ENCODE data around the gene ZNF592. TPM values are rescaled to one million over a fixed set of nuclear protein-coding genes. Genes with fewer than 3 reads are reported as not detected.
"Not testable (repeated sequence)": the region's sequence is repeated elsewhere in the genome, so short reads cannot be mapped to it uniquely, and the experiment has no call there.

The ZNF592 gene
- total and polyA plus RNA-seq, 2 donors: 5.9 to 9.7 TPM

DNA sequence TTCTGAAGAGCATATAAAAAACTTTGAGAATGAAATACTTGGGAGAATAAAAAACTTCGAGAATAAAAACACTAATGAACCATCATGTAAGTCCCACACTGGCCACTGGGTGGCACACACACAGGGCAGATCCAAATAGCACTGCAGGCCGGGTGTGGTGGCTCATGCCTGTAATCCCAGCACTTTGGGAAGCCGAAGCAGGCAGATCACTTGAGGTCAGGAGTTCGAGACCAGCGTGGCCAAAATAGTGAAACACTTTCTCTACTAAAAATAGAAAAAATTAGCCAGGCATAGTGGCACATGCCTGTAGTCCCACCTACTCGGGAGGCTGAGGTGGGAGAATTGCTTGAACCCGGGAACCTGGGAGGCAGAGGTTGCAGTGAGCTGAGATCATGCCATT is 97.2 kb downstream of the ZNF592 start:
- not testable (repeated sequence) for H3K4me3 ChIP-seq (ENCODE audit: low read length in 2 of 2); H3K9me3 ChIP-seq (ENCODE audit: control insufficient read depth in 2 of 2, insufficient read depth in 1 of 2, low read length in 1 of 2); H3K27ac ChIP-seq (ENCODE audit: low read depth in 1 of 2, low read length in 1 of 2); H3K27me3 ChIP-seq (ENCODE audit: control insufficient read depth in 2 of 2, insufficient read depth in 1 of 2, low read length in 1 of 2); H3K36me3 ChIP-seq (ENCODE audit: control insufficient read depth in 2 of 2, insufficient read depth in 2 of 2, low read length in 1 of 2); H3K4me1 ChIP-seq (ENCODE audit: control insufficient read depth in 2 of 2, insufficient read depth in 2 of 2, low read length in 2 of 2)
- DNase-seq (ENCODE audit: low read depth in 6 of 9, low spot score in 9 of 9): peak in 3 of 9 donors; percentile 12 to 29 (median 17)
- WGBS: 94% methylated on average over 7 of the region's 7 CpGs

DNA sequence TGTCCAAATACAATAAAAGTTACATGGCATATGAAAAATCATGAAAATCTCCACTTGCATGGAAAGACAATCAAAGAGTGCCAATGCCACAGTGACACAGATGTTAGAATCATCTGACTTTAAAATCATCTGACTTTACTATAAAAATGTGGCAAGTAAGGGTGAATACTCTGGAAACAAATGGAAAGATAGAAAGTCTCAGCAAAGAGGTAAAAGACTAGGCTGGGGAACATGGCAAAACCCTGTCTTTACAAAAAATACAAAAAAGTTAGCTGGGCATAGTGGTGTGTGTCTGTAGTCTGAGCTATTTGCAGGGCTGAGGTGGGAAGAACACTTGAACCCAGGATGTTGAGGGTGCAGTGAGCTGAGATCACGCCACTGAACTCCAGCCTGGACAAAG is 97.9 kb downstream of the ZNF592 start:
- no peak for DNase-seq (ENCODE audit: low read depth in 6 of 9, low spot score in 9 of 9)
- no peak overlapping the region for H3K27ac ChIP-seq (ENCODE audit: low read depth in 1 of 2, low read length in 1 of 2)
- 95% methylated on average over 1 of the region's 1 CpG for WGBS

DNA sequence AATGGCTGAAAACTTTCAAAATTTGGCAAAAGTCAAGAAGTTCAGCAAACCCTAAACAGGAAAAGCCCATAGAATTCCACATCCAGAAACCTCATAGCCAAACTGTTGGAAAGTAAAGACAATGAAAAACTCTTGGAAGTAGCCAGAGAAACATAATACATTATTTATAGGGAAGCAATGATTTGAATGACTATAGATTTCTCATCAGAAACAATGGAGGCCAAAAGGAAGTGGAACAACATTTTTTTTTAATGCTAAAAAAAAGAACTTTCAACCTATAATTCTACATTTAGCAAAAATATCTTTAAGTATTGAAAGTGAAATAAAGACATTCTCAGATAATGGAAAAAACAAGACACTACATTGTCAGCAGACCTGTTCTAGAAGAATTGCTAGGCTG is 99.0 kb downstream of the ZNF592 start:
- no peak for DNase-seq (ENCODE audit: low read depth in 6 of 9, low spot score in 9 of 9)
- Histone ChIP-seq H3K36me3 (ENCODE audit: control insufficient read depth in 2 of 2, insufficient read depth in 2 of 2, low read length in 1 of 2) (no peaks in the 10 kb centered on the region), H3K27ac (ENCODE audit: low read depth in 1 of 2, low read length in 1 of 2) (no peak overlapping the region), H3K27me3 (ENCODE audit: control insufficient read depth in 2 of 2, insufficient read depth in 1 of 2, low read length in 1 of 2) (no peaks in the 10 kb centered on the region), H3K9me3 (ENCODE audit: control insufficient read depth in 2 of 2, insufficient read depth in 1 of 2, low read length in 1 of 2) (peaks cover 0 to 8% of the 10 kb centered on the region in 2 donors), H3K4me1 (ENCODE audit: control insufficient read depth in 2 of 2, insufficient read depth in 2 of 2, low read length in 2 of 2) (no peaks in the 10 kb centered on the region), H3K4me3 (ENCODE audit: low read length in 2 of 2) (no peak overlapping the region)

More for the DNA sequence above, 97.9 kb downstream of the ZNF592 start:
- Histone ChIP-seq H3K27me3 (ENCODE audit: control insufficient read depth in 2 of 2, insufficient read depth in 1 of 2, low read length in 1 of 2) (no peaks in the 10 kb centered on the region), H3K36me3 (ENCODE audit: control insufficient read depth in 2 of 2, insufficient read depth in 2 of 2, low read length in 1 of 2) (no peaks in the 10 kb centered on the region), H3K4me1 (ENCODE audit: control insufficient read depth in 2 of 2, insufficient read depth in 2 of 2, low read length in 2 of 2) (no peaks in the 10 kb centered on the region), H3K9me3 (ENCODE audit: control insufficient read depth in 2 of 2, insufficient read depth in 1 of 2, low read length in 1 of 2) (peaks cover 0 to 8% of the 10 kb centered on the region in 2 donors), H3K4me3 (ENCODE audit: low read length in 2 of 2) (no peak overlapping the region)

DNA sequence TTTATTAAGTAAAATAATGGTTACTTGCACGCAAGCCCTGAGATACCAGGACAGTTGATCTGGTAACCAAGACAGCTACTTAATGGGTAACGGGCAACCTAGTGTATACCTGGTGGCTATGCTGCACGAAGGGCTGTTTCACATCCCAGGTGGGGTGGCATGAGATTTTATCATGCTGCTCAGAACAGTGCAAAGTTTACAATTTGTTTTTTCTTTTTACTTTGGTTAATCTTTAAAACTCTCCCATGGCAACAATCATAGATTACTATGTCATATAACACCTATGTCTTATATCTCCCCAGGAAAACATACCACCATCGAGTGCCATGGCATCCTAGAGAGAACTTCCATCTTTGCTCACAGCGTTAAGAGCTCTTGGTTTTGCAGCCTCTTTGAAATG is 103.8 kb downstream of the ZNF592 start:
- WGBS: 98% methylated on average over 5 of the region's 5 CpGs
- no peaks in the 10 kb centered on the region for H3K9me3 ChIP-seq (ENCODE audit: control insufficient read depth in 2 of 2, insufficient read depth in 1 of 2, low read length in 1 of 2)
- no peak overlapping the region for H3K27ac ChIP-seq (ENCODE audit: low read depth in 1 of 2, low read length in 1 of 2)
- H3K4me3 ChIP-seq (ENCODE audit: low read length in 2 of 2): no peak overlapping the region
- no peaks in the 10 kb centered on the region for H3K27me3 ChIP-seq (ENCODE audit: control insufficient read depth in 2 of 2, insufficient read depth in 1 of 2, low read length in 1 of 2)
- no peak for DNase-seq (ENCODE audit: low read depth in 6 of 9, low spot score in 9 of 9)
- no peaks in the 10 kb centered on the region for H3K4me1 ChIP-seq (ENCODE audit: control insufficient read depth in 2 of 2, insufficient read depth in 2 of 2, low read length in 2 of 2)
- H3K36me3 ChIP-seq (ENCODE audit: control insufficient read depth in 2 of 2, insufficient read depth in 2 of 2, low read length in 1 of 2): no peaks in the 10 kb centered on the region

DNA sequence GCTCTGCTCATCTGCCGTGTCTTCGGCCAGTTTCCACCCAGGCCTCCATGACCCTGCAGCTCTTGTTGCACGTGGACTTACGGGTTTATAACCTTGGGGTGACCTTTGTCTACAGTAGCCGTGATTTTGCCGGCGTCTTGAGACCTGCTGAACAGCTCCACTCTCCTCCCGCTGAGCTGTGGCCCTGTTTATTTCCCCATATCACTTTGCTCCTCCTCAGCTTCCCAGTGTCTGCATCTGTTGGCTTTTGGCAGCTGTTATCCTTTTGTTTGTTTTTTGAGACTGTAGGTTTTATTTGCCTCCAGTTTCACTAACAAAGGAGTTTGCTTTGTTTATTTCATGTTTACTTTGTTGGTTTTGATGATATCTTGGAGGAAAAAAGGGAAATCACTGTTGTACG is 106.7 kb downstream of the ZNF592 start:
- no peaks in the 10 kb centered on the region for H3K27me3 ChIP-seq (ENCODE audit: control insufficient read depth in 2 of 2, insufficient read depth in 1 of 2, low read length in 1 of 2)
- no peaks in the 10 kb centered on the region for H3K36me3 ChIP-seq (ENCODE audit: control insufficient read depth in 2 of 2, insufficient read depth in 2 of 2, low read length in 1 of 2)
- no peaks in the 10 kb centered on the region for H3K4me1 ChIP-seq (ENCODE audit: control insufficient read depth in 2 of 2, insufficient read depth in 2 of 2, low read length in 2 of 2)
- 97% methylated on average over 9 of the region's 9 CpGs for WGBS
- H3K27ac ChIP-seq (ENCODE audit: low read depth in 1 of 2, low read length in 1 of 2): no peak overlapping the region
- no peaks in the 10 kb centered on the region for H3K9me3 ChIP-seq (ENCODE audit: control insufficient read depth in 2 of 2, insufficient read depth in 1 of 2, low read length in 1 of 2)
- DNase-seq (ENCODE audit: low read depth in 6 of 9, low spot score in 9 of 9): no peak
- H3K4me3 ChIP-seq (ENCODE audit: low read length in 2 of 2): no peak overlapping the region

DNA sequence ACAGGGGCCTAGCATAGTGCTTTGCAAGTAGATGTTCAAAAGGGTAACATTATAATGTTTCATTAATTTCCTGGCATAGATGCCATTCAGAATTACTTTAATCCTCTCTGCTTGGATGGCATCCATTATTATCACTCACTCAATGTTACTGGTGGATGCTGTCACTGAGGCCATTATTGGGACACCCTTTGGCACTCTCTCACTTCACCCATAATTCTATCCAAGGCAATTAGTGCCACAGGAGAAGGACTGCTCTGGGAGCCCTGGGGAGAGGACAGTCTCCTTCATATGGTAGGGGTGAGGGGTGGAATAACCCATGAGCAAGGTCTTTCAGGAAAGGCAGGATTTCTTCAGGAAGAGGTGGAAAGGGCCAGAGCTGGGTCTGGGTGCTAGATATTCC is 107.4 kb downstream of the ZNF592 start:
- Histone ChIP-seq H3K4me1 (ENCODE audit: control insufficient read depth in 2 of 2, insufficient read depth in 2 of 2, low read length in 2 of 2) (no peaks in the 10 kb centered on the region), H3K4me3 (ENCODE audit: low read length in 2 of 2) (no peak overlapping the region), H3K36me3 (ENCODE audit: control insufficient read depth in 2 of 2, insufficient read depth in 2 of 2, low read length in 1 of 2) (no peaks in the 10 kb centered on the region), H3K27ac (ENCODE audit: low read depth in 1 of 2, low read length in 1 of 2) (no peak overlapping the region), H3K27me3 (ENCODE audit: control insufficient read depth in 2 of 2, insufficient read depth in 1 of 2, low read length in 1 of 2) (no peaks in the 10 kb centered on the region), H3K9me3 (ENCODE audit: control insufficient read depth in 2 of 2, insufficient read depth in 1 of 2, low read length in 1 of 2) (no peaks in the 10 kb centered on the region)
- no peak for DNase-seq (ENCODE audit: low read depth in 6 of 9, low spot score in 9 of 9)

Other genes with a start within 250 kb of the ZNF592 start
- gene ZSCAN2, start 147.6 kb upstream of the ZNF592 start, total RNA-seq: 17.7 TPM
- 8.4 TPM for gene ZSCAN2, start 147.6 kb upstream of the ZNF592 start, polyA plus RNA-seq
- gene WDR73, start 94.3 kb upstream of the ZNF592 start, total RNA-seq: 20.4 TPM
- 22.4 TPM for gene WDR73, start 94.3 kb upstream of the ZNF592 start, polyA plus RNA-seq
- 5.8 TPM for gene NMB, start 90.4 kb upstream of the ZNF592 start, total RNA-seq
- gene NMB, start 90.4 kb upstream of the ZNF592 start, polyA plus RNA-seq: 4.9 TPM
- 120 TPM for gene SEC11A, start 32.5 kb upstream of the ZNF592 start, total RNA-seq
- 158 TPM for gene SEC11A, start 32.5 kb upstream of the ZNF592 start, polyA plus RNA-seq
- 1.1 TPM for gene ALPK3, start 68.8 kb downstream of the ZNF592 start, total RNA-seq
- gene ALPK3, start 68.8 kb downstream of the ZNF592 start, polyA plus RNA-seq: 1.3 TPM
- gene SLC28A1, start 136.1 kb downstream of the ZNF592 start, total RNA-seq: 0.05 TPM
- gene SLC28A1, start 136.1 kb downstream of the ZNF592 start, polyA plus RNA-seq: 0.18 TPM
- 8.5 TPM for gene PDE8A, start 233.3 kb downstream of the ZNF592 start, total RNA-seq
- 23.0 TPM for gene PDE8A, start 233.3 kb downstream of the ZNF592 start, polyA plus RNA-seq

Data from thymus (tissue), 11 donors.